Measurements from ENCODE around the gene PMS1.
"Not testable (repeated sequence)": the region's sequence is repeated elsewhere in the genome, so short reads cannot be mapped to it uniquely, and the experiment has no call there.

GRCh38 chr2:189760154-189760553 lies 24.1 kb upstream of the PMS1 start:
- TF ChIP-seq CTCF (conservative IDR thresholded peaks at IDR 0.05; ENCODE audit: low read length); EZH2phosphoT487 (IDR thresholded peaks at IDR 0.05; ENCODE audit: borderline replicate concordance): not testable (repeated sequence)
